Hippocampal formation (tissue), 2 donors: ENCODE results near the gene KIF1C.
"Not testable (repeated sequence)": the region's sequence is repeated elsewhere in the genome, so short reads cannot be mapped to it uniquely, and the experiment has no call there.

Source experiments
- DNase-seq, 2 donors: peaks; one replicate each; lab custom pipeline; 2025; lab: John Stamatoyannopoulos, UW

Gene KIF1C

DNA sequence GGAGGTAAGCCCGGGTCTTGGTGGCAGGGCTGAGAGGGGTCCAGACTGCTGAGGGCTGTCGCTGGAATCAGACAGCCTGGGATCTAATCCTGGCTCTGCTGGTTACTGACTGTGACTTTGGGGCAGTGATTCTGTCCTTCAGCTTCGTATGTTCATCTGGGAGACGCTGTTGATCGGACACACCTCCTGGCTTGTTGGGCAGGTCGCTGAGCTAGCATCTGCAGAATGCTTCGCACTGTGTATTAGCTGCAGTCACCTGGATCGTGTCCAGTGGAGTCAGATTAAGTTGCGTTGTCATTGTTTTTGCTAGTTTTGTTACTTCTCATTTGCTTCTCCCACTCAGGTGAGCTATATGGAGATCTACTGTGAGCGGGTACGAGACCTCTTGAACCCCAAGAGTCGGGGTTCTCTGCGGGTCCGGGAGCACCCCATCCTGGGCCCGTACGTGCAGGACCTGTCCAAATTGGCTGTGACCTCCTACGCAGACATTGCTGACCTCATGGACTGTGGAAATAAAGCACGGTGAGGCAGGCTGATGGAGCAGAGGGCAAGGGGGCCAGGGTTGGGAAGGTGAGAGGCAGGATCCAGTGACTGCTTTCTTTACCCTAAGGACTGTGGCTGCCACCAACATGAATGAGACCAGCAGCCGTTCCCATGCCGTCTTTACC lies 4.5 kb downstream of the KIF1C start:
- DNase-seq: no peak

GRCh38 chr17:5003214-5003867 lies 5.6 kb downstream of the KIF1C start:
- DNase-seq: no peak

DNA sequence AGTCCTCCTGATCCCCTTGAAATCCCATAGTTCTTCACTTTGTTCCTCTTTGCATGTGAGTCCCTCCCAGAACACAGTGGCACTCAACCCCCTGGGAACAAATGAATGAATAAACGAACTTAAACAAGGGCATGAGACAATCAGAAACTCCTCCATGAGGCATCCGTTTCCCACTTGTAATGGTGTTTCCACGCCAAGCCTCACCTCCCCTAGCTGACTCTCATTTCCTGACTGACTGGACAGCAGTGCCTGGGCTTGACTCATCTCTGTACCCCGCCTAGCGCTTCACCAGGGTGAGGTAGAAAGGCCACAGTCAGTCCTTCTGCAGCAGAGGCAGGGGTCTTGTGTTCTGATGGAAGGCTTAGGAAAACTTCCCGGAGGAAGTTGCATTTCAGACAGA lies 14.2 kb downstream of the KIF1C start:
- DNase-seq: no peak

- no peak for DNase-seq
These were observed 16.6 kb downstream of the KIF1C start for GRCh38 chr17:5014357-5014756.

- DNase-seq: no peak
These were observed 21.8 kb downstream of the KIF1C start for GRCh38 chr17:5019475-5019956.

- DNase-seq: no peak
These were observed 22.8 kb downstream of the KIF1C start for GRCh38 chr17:5020502-5021023.

- DNase-seq: no peak
These were observed 24.5 kb downstream of the KIF1C start for GRCh38 chr17:5022171-5022711.

GRCh38 chr17:5023588-5024147 lies 25.9 kb downstream of the KIF1C start:
- DNase-seq: no peak

DNA sequence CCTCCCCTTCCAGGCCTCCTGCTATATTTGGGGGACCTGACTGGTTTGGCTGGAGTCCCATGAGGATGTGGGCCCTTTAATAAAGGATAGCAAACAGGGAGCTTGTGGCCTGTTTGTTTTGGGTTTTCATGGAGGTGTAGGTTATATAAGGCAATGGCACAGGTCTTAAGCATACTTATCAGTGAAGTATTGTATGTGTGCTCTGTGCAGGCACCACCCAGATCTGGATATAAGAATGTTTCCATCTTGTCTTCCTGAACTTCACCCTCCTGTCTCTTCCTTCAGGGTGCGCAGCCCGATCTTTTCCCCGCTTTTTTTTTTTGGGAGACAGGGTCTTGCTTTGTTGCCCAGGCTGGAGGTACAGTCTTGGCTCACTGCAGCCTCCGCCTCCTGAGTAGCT lies 26.9 kb downstream of the KIF1C start:
- no peak for DNase-seq

DNA sequence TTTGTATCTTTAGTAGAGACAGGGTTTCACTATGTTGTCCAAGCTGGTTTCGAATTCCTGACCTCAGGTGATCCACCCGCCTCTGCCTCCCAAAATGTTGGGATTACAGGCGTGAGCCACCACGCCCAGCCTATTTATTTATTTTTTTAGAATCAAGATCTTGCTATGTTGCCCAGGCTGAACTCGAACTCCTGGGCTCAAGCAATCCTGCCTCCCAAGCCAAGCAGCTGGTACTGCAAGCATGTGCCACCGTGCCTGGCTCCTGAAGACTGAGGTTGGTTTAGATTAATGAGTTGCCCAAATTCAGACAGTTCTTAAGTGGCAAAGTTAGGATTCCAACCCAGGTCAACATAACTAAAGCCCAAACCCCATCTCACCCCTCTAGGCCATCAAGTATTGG lies 29.5 kb downstream of the KIF1C start:
- no peak for DNase-seq

DNA sequence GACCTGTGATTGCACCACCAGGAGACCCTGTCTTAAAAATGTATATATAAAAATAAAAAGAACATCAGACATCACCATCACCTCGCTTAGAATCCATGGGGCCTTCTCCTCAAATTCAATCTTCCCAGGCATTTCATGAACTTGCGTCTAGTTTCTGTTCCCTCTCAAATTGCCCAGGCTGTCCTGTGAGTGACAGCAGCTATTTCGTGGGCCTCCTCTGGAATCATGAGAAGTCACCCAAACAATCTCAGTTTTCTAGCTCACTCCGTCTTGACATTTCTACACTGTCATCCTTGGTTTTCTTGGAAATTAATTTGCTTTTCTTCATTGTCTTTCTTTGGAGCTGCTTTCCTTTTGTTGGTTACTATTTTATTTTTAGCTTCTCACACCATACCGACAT lies 30.2 kb downstream of the KIF1C start:
- DNase-seq: no peak

- not testable (repeated sequence) for DNase-seq
These were observed 32.4 kb downstream of the KIF1C start for GRCh38 chr17:5030168-5030567.

GRCh38 chr17:5031365-5032082 lies 33.8 kb downstream of the KIF1C start:
- DNase-seq: peak; percentile 50 to 60

DNA sequence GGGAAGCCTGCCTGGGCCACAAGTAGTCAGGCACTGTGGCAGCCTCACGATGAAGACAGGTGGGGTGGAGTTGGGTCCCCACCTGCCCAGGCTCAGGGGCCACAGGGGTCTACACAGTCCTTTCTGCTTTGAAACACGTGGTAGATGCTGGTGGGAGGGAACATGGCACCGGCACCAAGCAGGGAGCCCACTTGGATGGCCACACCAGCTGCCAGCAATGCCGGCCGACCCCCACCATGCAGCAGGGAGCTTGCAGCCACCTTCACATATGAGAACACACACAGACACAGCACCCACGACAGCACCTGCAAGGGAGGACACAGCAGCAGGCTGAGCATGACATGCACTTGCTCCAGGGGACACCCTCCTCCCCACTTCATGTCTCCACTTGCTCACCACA lies 35.1 kb downstream of the KIF1C start:
- DNase-seq: no peak

DNA sequence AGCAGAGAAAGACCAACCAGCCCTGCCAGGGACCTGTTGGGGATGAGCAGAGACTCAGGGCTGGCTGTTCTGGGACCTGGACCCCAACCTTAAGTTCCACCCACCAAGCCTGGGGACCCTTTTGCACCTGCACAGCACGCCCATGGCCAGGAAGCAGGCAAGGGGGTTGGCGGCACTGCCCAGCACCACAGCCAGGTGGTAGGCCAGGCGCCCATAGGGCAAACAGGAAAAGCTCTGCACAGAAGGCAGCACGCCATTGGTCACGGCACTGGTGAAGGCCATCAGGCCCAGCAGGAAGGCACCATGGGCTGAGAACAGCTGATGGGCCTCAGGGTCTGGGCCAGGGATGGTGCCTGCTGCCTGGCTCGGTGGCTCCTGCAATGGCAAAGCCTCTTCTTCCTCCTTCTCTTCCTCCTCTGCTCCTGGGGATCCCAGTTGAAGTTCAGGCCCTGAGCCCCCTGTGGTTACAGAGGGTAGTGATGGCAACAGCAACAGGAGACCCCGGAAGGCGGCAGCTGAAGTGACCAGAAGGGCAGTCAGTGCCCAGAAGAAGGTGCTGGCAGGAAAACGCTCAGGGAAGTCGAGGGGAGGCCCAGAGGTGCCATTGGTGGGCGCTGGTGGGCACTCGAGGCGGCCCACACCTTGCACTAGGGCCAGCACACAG lies 35.7 kb downstream of the KIF1C start:
- DNase-seq: no peak

DNA sequence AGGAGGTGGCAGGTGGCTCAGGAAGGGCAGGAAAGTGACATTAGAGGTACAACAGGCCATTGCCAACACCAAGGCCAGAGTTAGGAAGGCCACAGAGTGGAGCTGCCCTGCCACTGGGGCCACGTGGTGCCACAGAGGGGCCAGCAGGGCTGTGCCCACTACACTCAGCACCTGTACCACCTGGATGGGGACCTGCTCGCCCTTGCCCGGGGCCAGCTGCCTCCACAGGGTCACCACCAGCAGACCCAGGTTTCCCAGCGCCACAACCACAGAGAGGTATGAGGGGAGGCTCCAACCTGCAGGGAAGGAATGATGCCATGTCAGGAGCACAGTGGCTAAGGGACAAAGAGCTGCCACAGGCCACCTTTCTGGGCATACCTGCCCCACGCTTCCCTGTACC lies 36.3 kb downstream of the KIF1C start:
- DNase-seq: no peak

DNA sequence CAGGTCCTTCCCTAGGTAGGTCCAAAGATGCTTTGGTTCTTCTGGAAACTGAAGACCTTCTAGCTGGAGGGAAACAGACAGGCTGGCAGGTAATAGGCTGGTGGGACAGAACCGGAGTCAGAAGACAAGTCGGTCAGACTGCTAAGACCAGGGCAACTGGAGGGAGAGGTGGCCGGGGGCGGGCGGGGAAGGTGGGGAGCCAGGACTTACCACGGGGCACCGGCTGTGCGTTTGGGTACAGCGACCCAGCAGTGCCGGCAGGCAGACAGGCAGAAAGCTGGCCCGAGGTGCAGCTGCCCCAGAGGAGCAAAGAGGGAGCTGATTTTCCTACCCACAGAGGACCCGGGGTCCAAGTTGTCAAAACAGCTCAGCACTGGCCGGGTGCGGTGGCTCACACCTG lies 36.9 kb downstream of the KIF1C start:
- DNase-seq: no peak

DNA sequence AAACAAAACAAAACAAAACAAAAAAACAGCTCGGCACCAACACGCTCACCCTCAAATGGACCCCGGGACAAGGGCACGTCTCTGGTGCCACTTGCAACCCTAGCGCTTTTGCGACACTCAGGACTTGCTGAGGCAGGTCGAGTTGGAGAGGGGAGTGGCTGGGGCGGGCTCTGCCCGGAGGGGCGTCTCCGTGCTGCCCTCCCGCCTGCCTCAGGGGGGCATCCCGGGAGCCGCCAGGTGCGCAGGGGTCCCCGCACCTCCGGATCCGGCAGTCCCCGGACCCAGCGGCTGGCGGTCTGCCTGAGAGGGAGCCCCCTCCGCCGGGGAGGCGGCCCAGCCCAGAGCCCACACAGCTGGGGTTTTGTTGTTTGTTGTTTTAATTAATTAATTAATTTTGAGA lies 37.6 kb downstream of the KIF1C start, which contains the start of gene SLC52A1:
SLC52A1 (minus strand) TSS at position 112 of the 400 bp plus-strand sequence. CDS start 820 bp downstream, outside the sequence.
- no peak for DNase-seq

DNA sequence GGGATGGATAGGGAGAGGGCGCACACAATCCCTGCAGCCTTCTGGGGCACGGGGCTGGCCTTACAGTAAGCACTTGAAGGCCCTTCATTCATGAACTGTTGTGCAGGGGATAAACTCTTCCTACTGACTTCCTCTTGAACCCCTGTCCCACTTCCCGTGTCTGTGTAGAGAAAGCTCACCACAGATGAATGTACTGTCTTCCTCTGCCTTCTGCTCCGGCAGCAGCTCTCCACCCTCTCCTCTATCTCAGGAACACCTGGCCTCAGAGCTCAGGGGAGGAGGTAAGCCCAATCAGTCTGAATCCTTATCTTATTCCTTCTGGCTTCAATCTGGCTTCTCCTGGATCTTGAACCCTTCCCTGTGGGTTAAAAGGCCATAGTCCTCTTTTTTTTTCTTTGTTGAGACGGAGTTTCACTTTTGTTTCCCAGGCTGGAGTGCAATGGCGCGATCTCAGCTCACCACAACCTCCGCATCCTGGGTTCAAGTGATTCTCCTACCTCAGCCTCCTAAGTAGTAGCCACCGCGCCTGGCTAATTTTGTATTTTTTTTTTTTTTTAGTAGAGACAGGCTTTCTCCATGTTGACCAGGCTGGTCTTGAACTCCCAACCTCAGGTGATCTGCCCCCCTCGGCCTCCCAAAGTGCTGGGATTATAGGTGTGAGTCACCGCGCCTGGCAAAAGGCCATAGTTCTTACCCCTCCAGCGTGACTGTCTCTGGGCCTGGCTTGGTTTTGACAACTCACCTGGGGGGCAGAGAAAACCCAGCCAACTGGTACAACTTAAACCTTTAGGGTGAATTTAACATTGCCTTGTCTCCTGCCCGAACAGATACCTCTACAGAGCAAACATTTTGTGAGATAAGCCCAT lies 44.6 kb downstream of the KIF1C start:
- DNase-seq: no peak

DNA sequence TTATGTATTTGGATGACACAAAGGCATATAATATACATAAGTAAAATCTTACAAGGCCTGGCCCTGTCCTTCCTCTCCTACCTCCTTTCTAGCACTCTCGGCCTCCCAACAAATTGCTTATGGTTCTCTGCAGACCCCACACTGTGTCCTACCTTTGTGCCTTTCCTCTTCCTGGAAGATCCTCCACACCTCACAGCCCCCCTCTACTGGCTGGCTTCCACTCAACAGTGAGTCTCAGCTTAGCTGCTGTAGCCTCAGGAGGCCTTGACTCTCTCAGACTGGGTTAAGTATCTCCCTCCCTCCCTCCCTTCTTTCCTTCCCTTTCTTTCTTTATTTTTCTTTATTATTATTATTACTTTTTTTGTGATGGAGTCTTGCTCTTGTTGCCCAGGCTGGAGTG lies 45.8 kb downstream of the KIF1C start:
- DNase-seq: no peak

GRCh38 chr17:5044630-5045029 lies 46.9 kb downstream of the KIF1C start:
- no peak for DNase-seq
